H1 (cell line): ENCODE results near the gene SLC35F3. TPM values are rescaled to one million over a fixed set of nuclear protein-coding genes. Genes with fewer than 3 reads are reported as not detected.

Source experiments
- ATF2 ChIP-seq: IDR thresholded peaks from 2 replicates; pipeline ENCODE4 v1.6.1; 2012; ENCODE audit warnings: low read length, inconsistent platforms
- BRCA1 ChIP-seq: IDR thresholded peaks from 2 replicates; pipeline ENCODE4 v1.6.1; 2012; ENCODE audit warnings: low read depth, low read length, improper control_type of control experiment
- CBX5 ChIP-seq: fragments of 300-800, 300-1000 bp; sonication (generic); IDR thresholded peaks from 2 replicates; pipeline ENCODE4 v1.7.1; 2016; ENCODE audit warnings: antibody characterized with exemption, low read length, low read depth
- CHD7 ChIP-seq: fragments of 300-600 bp; sonication (generic); IDR thresholded peaks from 2 replicates; pipeline ENCODE4 v1.7.1; 2012; ENCODE audit warnings: low read length, moderate library complexity, mild to moderate bottlenecking, inconsistent platforms; ENCODE audit not compliant: insufficient replicate concordance
- CREB1 ChIP-seq: IDR thresholded peaks from 2 replicates; pipeline ENCODE4 v1.6.1; 2012; ENCODE audit warnings: inconsistent platforms
- FOSL1 ChIP-seq: IDR thresholded peaks from 2 replicates; pipeline ENCODE4 v1.6.1; 2011; ENCODE audit warnings: mild to moderate bottlenecking, low read depth, low read length, moderate library complexity; ENCODE audit not compliant: insufficient read depth
- HDAC2 ChIP-seq, 2 experiments: fragments of 300-600 bp in 1 of 2; sonication (generic) in 1 of 2; IDR thresholded peaks; 2 replicates each; pipeline ENCODE4 v1.6.1; 2011 to 2012; ENCODE audit warnings: low read depth in 2 of 2, low read length in 2 of 2, mild to moderate bottlenecking in 2 of 2, moderate library complexity in 2 of 2, borderline replicate concordance in 1 of 2, inconsistent platforms in 1 of 2
- KDM4A ChIP-seq: IDR thresholded peaks from one replicate; pipeline ENCODE4 v1.7.1; 2012; ENCODE audit warnings: low read depth, mild to moderate bottlenecking, moderate library complexity, low read length, inconsistent platforms; ENCODE audit not compliant: severe bottlenecking
- MAFK ChIP-seq: IDR thresholded peaks from 2 replicates; pipeline ENCODE4 v1.6.1; 2012; ENCODE audit warnings: low read depth, mild to moderate bottlenecking, improper control_type of control experiment, low read length
- SP4 ChIP-seq: IDR thresholded peaks from 2 replicates; pipeline ENCODE4 v1.6.1; 2012; ENCODE audit warnings: low read length, inconsistent platforms
- polyA plus RNA-seq, 7 experiments: library from polyadenylated mRNA; depleted of rRNA in 3 of 7; stranded (reverse) in 5 of 7; unstranded in 2 of 7; fragments of >200 nt in 5 of 7; fragments of 200-250 nt in 2 of 7; gene quantifications; 1 replicate in 5 of 7; 2 replicates in 1 of 7; 4 replicates in 1 of 7; pipeline versions ENCODE4 v1.2.1 to v1.2.3, GENCODE V29; 2011 to 2013; ENCODE audit warnings: missing spikeins in 2 of 7, mixed read lengths in 2 of 7
- total RNA-seq: library from RNA; stranded (reverse); fragmentation: NEBNext Ultra II Directional; extraction: Animal tissue kit (Norgen Biotek cat#: 25700); gene quantifications from 2 replicates; pipeline ENCODE4 v1.2.1, GENCODE V29; 2021

Gene SLC35F3
- total and polyA plus RNA-seq, 2 of the 8 experiments (the other 6 are each of a cell fraction or from before 2014, with no cell fraction given): 0.78 to 1.2 TPM

- TF ChIP-seq CHD7 (no peak), HDAC2 (IDR thresholded peaks at IDR 0.05; ENCODE audit: borderline replicate concordance in 1 of 2, low read depth in 2 of 2, low read length in 2 of 2) (no peak), CBX5 (no peak), FOSL1 (no peak), KDM4A (no peak), CREB1 (no peak), BRCA1 (no peak), ATF2 (no peak), MAFK (no peak), SP4 (no peak)
These were observed 198.1 kb downstream of the SLC35F3 start (continued) for GRCh38 chr1:234102583-234102982.
